GM12878 (cell line): ENCODE data around the gene PLTP. TPM values are rescaled to one million over a fixed set of nuclear protein-coding genes. Genes with fewer than 3 reads are reported as not detected.
A peak's percentile ranks its signal among the peaks of the same experiment; 100 is the strongest.

ENCODE experiments used
- BACH1 ChIP-seq: fragments of 450-650 bp; IDR thresholded peaks from 2 replicates; pipeline ENCODE4 v1.6.1; 2017; ENCODE audit warnings: mild to moderate bottlenecking, borderline replicate concordance
- BHLHE40 ChIP-seq, 2 experiments: fragments of 450-650 bp in 1 of 2; IDR thresholded peaks; 2 replicates each; pipeline ENCODE4 v1.6.1; 2011 to 2017; ENCODE audit warnings: low read depth in 2 of 2, borderline replicate concordance in 1 of 2, improper control_type of control experiment in 1 of 2, low read length in 1 of 2, mild to moderate bottlenecking in 1 of 2
- BMI1 ChIP-seq: fragments of 450-650 bp; IDR thresholded peaks from 2 replicates; pipeline ENCODE4 v1.6.1; 2016; ENCODE audit warnings: mild to moderate bottlenecking, moderate library complexity, borderline replicate concordance
- BRCA1 ChIP-seq: IDR thresholded peaks from 2 replicates; pipeline ENCODE4 v1.6.1; 2011; ENCODE audit warnings: low read depth, low read length, improper control_type of control experiment
- CEBPZ ChIP-seq: fragments of 150-350 bp; IDR thresholded peaks from 2 replicates; pipeline ENCODE4 v1.6.1; 2016; ENCODE audit warnings: low read depth, low read length
- EED ChIP-seq: sonication (generic); IDR thresholded peaks from 2 replicates; pipeline ENCODE4 v1.6.1; 2016; ENCODE audit warnings: antibody characterized with exemption, low read depth
- EP300 ChIP-seq, 2 experiments: fragments of 150-350 bp in 1 of 2; IDR thresholded peaks; 2 replicates each; pipeline ENCODE4 v1.6.1; 2011 to 2012; ENCODE audit warnings: low read depth in 2 of 2, low read length in 2 of 2, borderline replicate concordance in 1 of 2, improper control_type of control experiment in 1 of 2, inconsistent platforms in 1 of 2; ENCODE audit not compliant: control insufficient read depth in 1 of 2
- HDAC6 ChIP-seq: fragments of 200-600 bp; sonication (generic); IDR thresholded peaks from one replicate; pipeline ENCODE4 v1.8.0; 2017; ENCODE audit warnings: antibody characterized with exemption; ENCODE audit not compliant: unreplicated experiment
- IKZF2 ChIP-seq, 2 experiments: fragments of 450-650 bp; IDR thresholded peaks; 2 replicates each; pipeline ENCODE4 v1.6.1; 2017; ENCODE audit warnings: mild to moderate bottlenecking in 2 of 2, moderate library complexity in 2 of 2
- IRF4 ChIP-seq: IDR thresholded peaks from 2 replicates; pipeline ENCODE4 v1.6.1; 2011; ENCODE audit warnings: low read depth, low read length
- KLF5 ChIP-seq: fragments of 450-650 bp; IDR thresholded peaks from 2 replicates; pipeline ENCODE4 v1.6.1; 2014; ENCODE audit warnings: mild to moderate bottlenecking; ENCODE audit not compliant: partially characterized antibody
- LARP7 ChIP-seq: fragments of 450-650 bp; IDR thresholded peaks from 2 replicates; pipeline ENCODE4 v1.6.1; 2017; ENCODE audit warnings: mild to moderate bottlenecking
- MTA2 ChIP-seq: fragments of 450-650 bp; IDR thresholded peaks from 2 replicates; pipeline ENCODE4 v1.6.1; 2016; ENCODE audit warnings: low read depth, mild to moderate bottlenecking, moderate library complexity
- NR2C2 ChIP-seq: IDR thresholded peaks from 2 replicates; pipeline ENCODE4 v1.6.1; 2011; ENCODE audit warnings: borderline replicate concordance, low read depth; ENCODE audit not compliant: control insufficient read depth, insufficient read length
- NRF1 ChIP-seq: conservative IDR thresholded peaks from 2 replicates; pipeline ENCODE4 v1.6.1; 2011; ENCODE audit warnings: mild to moderate bottlenecking, low read depth, low read length, improper control_type of control experiment
- RCOR1 ChIP-seq: conservative IDR thresholded peaks from 2 replicates; pipeline ENCODE4 v1.6.1; 2012; ENCODE audit warnings: low read depth, low read length, improper control_type of control experiment
- SIX5 ChIP-seq: IDR thresholded peaks from 2 replicates; pipeline ENCODE4 v1.6.1; 2011; ENCODE audit warnings: mild to moderate bottlenecking, low read depth, low read length, moderate library complexity; ENCODE audit not compliant: severe bottlenecking
- SMC3 ChIP-seq: IDR thresholded peaks from 2 replicates; pipeline ENCODE4 v1.6.1; 2011; ENCODE audit warnings: low read length, improper control_type of control experiment, borderline replicate concordance
- SP1 ChIP-seq: IDR thresholded peaks from one replicate; pipeline ENCODE4 v1.6.1; 2011; ENCODE audit warnings: low read depth, low read length
- SUZ12 ChIP-seq: fragments of 200-600 bp; sonication (generic); IDR thresholded peaks from one replicate; pipeline ENCODE4 v1.6.1; 2018; ENCODE audit warnings: antibody characterized with exemption, mild to moderate bottlenecking; ENCODE audit not compliant: unreplicated experiment
- TAF1 ChIP-seq: IDR thresholded peaks from 2 replicates; pipeline ENCODE4 v1.6.1; 2011; ENCODE audit warnings: mild to moderate bottlenecking, low read depth, low read length, borderline replicate concordance
- TCF3 ChIP-seq: IDR thresholded peaks from 2 replicates; pipeline ENCODE4 v1.6.1; 2012; ENCODE audit warnings: low read depth, mild to moderate bottlenecking, low read length, borderline replicate concordance; ENCODE audit not compliant: insufficient read depth
- polyA plus RNA-seq, 11 experiments: library from polyadenylated mRNA; depleted of rRNA in 4 of 11; unstranded in 6 of 11; stranded (reverse) in 5 of 11; fragments of >200 nt; fragmentation: Nextera tagmentation in 4 of 11; fragmentation: Illumina TruSeq in 1 of 11; extraction: Ambion mirVana in 4 of 11; extraction: Trizol in 1 of 11; gene quantifications; 1 replicate in 1 of 11; 2 replicates in 10 of 11; pipeline versions ENCODE4 v1.2.1 to v1.2.3, GENCODE V29; 2011 to 2016; ENCODE audit warnings: inconsistent platforms in 2 of 11, missing spikeins in 2 of 11, low read depth in 1 of 11
- total RNA-seq, 4 experiments: library from RNA; depleted of rRNA in 3 of 4; stranded (reverse); fragments of >200 nt in 3 of 4; fragmentation: Illumina TruSeq in 1 of 4; extraction: Trizol in 1 of 4; gene quantifications; 2 replicates each; pipeline versions ENCODE4 v1.2.1 to v1.2.3, GENCODE V29; 2013 to 2021
- TF ChIP-seq, protein P1 (sequence below): IDR thresholded peaks from 2 replicates; pipeline ENCODE4 v1.6.1; 2011; ENCODE audit warnings: low read depth, mild to moderate bottlenecking, low read length, moderate library complexity, borderline replicate concordance; ENCODE audit errors: extremely low read depth
- TF ChIP-seq, protein P2 (sequence below): IDR thresholded peaks from 2 replicates; pipeline ENCODE4 v1.6.1; 2012; ENCODE audit warnings: low read depth, low read length, improper control_type of control experiment

The PLTP gene
- total and polyA plus RNA-seq, 10 of the 15 experiments (the other 5 are each of a cell fraction or from before 2014, with no cell fraction given): 1.6 to 17.0 (median 7.6) TPM

GRCh38 chr20:45935416-45936046 is 23.6 kb upstream of the PLTP start (continued):
- TF ChIP-seq BACH1 (no peak), CEBPZ (no peak), MTA2 (peak; percentile 49; the same call in 1 of the 2 replicates), TAF1 (no peak), SP1 (no peak), BHLHE40 (IDR thresholded peaks at IDR 0.05; ENCODE audit: borderline replicate concordance in 1 of 2, low read depth in 2 of 2, low read length in 1 of 2) (no peak), BRCA1 (no peak), IKZF2 (IDR thresholded peaks at IDR 0.05) (0 out of 4 replicates have a peak, but pooled peaks of 1 of the 2 experiments have one; percentile 10), BMI1 (no peak), HDAC6 (no peak), SUZ12 (no peak), TCF3 (no peak), RCOR1 (no peak), LARP7 (0 out of 2 replicates have a peak, but pooled peaks have one; percentile 21), NRF1 (no peak), EP300 (IDR thresholded peaks at IDR 0.05; ENCODE audit: borderline replicate concordance in 1 of 2, control insufficient read depth in 1 of 2, low read depth in 2 of 2, low read length in 2 of 2) (no peak), SMC3 (no peak), NR2C2 (no peak), EED (no peak), KLF5 (no peak), IRF4 (no peak), SIX5 (no peak)
- TF ChIP-seq, protein P1, sequence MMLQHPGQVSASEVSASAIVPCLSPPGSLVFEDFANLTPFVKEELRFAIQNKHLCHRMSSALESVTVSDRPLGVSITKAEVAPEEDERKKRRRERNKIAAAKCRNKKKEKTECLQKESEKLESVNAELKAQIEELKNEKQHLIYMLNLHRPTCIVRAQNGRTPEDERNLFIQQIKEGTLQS: no peak
- TF ChIP-seq, protein P2, sequence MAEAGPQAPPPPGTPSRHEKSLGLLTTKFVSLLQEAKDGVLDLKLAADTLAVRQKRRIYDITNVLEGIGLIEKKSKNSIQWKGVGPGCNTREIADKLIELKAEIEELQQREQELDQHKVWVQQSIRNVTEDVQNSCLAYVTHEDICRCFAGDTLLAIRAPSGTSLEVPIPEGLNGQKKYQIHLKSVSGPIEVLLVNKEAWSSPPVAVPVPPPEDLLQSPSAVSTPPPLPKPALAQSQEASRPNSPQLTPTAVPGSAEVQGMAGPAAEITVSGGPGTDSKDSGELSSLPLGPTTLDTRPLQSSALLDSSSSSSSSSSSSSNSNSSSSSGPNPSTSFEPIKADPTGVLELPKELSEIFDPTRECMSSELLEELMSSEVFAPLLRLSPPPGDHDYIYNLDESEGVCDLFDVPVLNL: no peak
